C4-2B (cell line): ENCODE data around the gene SLC16A8.
"Not testable (repeated sequence)": the region's sequence is repeated elsewhere in the genome, so short reads cannot be mapped to it uniquely, and the experiment has no call there.

ENCODE experiments used
- H3K27ac ChIP-seq: fragments of 450-650 bp; 2 replicates; pipeline ENCODE4 v1.5.1; 2017
- ZFX ChIP-seq: fragments of 450-650 bp; IDR thresholded peaks from 2 replicates; pipeline ENCODE4 v1.6.1; 2017
- TF ChIP-seq, protein P1 (sequence below): fragments of 450-650 bp; conservative IDR thresholded peaks from 2 replicates; pipeline ENCODE4 v1.5.1; 2017; ENCODE audit warnings: mild to moderate bottlenecking

The SLC16A8 gene

DNA sequence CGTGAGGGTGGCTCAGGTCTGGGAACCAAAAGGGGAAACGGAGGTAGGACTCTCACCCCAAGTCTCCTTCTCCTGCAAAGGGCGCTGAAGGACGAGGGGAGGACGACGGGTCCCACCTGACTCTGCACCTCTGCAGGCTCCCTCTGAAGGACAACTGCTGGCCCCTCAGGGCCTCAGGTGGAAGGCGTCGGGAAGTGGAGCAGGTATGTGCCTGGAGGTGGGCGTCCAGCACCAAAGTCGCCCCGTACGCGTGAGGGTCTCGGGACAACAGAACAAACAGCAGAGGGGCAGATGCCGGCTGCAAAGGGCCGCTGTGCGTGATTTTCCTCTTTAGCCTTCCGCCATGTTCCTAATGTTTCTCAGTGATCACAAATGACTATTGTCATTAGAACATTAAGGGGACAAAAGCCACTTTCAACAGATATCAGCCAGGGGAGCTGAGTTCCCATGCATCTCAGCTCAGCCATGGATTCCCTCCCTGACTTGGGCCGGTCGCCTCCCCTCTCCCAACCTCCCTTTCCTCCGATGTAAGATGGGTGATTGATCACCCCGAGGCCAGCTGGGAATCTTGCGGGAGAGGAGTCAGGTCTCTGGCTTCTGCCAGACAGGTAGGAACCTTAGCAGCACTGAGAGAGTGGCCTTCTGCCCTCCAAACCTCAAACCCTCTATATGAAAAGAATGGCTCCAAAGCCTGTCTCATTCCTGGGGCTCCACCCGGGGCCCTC is 836 bp downstream of the SLC16A8 start:
- TF ChIP-seq ZFX, result no peak
- TF ChIP-seq, protein P1, sequence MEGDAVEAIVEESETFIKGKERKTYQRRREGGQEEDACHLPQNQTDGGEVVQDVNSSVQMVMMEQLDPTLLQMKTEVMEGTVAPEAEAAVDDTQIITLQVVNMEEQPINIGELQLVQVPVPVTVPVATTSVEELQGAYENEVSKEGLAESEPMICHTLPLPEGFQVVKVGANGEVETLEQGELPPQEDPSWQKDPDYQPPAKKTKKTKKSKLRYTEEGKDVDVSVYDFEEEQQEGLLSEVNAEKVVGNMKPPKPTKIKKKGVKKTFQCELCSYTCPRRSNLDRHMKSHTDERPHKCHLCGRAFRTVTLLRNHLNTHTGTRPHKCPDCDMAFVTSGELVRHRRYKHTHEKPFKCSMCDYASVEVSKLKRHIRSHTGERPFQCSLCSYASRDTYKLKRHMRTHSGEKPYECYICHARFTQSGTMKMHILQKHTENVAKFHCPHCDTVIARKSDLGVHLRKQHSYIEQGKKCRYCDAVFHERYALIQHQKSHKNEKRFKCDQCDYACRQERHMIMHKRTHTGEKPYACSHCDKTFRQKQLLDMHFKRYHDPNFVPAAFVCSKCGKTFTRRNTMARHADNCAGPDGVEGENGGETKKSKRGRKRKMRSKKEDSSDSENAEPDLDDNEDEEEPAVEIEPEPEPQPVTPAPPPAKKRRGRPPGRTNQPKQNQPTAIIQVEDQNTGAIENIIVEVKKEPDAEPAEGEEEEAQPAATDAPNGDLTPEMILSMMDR, result no peak
- H3K27ac ChIP-seq, result no peak overlapping the region

DNA sequence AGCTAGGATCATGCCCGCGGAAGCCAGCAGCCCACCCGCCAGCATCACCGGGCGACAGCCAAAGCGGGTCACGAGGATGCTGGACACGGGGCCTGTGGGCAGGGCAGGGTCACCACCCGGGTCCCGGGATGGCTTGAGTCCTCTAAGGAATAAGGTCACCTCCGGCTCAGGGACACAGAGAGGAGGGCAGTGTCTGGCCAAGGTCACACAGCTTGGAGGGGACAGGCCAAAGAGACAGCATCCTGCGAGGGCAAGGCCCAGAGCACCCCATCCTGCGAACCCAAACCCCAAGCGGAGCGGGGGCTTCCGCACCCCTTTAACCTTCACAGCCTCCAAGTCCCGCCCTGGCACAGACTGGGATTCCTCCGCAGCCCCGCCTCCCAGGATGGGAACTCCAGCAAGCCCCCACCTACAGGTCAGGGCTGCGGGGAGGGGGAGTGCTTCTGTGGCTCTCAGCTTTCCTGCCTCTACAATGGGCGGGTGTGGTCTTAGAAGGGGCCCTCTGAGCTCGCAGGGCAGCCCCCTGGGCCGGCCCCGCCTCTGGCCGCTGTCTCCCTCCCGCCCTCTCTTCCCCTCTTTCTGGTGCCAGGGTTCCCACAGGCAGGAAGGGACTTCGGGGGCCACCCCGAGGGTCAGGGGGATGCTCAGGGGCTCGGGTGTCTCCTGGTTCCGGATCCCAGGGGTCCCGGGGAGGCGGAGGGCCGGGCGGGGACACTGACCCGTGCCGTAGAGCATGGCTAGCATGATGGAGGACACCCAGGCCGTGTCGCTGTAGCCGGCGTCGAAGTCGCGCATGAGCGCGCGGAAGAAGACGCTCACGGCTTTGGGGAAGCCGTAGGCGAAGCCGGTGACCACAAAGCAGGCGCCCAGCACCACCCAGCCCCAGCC is 1.8 kb downstream of the SLC16A8 start:
- no peak overlapping the region for H3K27ac ChIP-seq
- TF ChIP-seq ZFX, result no peak
- TF ChIP-seq, protein P1, result no peak

DNA sequence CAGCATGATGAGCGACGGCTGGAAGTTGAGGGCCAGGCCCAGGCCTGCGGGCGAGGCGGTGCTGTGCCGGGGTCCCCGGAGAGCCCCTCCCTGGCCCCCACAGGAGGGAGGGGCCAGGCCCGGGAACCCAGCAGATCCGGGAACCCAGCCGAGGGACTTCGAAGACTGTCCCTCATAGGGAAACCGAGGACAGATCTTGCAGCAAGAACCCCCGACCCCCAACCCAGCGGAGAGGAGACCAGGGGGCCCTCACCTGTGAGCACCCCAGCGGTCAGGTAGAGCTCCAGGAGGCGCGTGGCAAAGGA is 2.4 kb downstream of the SLC16A8 start:
- no peak overlapping the region for H3K27ac ChIP-seq
- no peak for TF ChIP-seq ZFX
- TF ChIP-seq, protein P1, result no peak

DNA sequence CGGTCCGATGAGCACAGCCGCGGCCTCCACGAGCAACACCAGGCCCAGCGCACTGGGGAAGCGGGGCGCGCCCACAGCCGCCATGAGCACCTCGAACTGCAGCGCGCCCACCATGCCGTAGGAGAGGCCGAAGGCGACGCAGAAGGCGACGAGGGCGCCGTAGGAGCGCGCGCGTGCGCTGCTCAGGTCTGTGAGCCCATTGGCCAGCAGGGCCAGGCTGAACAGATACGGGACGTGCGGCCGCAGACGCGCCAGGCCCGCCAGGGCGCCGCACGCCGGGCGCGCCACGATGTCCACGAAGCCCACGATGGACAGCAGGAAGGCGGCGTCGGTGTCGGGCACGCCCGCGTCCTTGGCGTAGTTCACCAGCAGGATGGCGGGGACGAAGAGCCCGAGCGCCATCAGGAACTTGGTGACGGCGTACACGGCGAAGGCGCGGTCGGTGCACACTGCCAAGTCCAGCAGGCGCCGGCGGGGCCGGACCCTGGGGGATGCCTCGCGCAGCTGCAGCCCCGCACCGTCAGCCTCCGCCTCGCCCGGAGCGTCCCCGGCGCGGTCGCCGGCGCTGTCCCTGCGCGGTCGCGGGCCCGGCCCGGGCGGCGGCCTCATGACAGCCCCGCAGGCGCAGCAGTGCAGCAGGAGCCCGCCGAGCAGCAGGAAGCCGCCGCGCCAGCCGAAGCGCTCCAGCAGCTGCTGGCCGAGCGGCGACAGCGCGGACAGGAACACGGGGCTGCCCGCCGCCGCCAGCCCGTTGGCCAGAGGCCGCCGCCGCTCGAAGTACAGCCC is 2.9 kb downstream of the SLC16A8 start:
- no peak overlapping the region for H3K27ac ChIP-seq
- no peak for TF ChIP-seq ZFX
- TF ChIP-seq, protein P1, result no peak

DNA sequence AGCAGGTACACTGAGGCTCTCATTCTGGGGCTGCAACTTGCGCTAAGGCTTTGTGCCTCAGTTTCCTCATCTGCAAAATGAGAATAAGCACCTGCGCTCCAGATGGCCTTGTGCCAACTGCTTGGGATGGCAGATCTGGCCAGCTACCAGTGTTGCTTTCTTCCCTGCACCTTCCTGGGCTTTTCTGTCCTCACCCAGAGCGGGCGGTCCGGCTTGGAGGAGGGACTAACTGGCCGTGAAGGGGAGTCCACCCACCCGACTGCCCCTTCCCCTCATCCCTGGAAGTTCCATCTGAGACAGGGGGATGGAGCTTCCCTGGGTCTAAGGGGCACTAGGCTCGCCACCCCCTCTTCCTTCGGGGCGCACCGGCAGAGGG is 3.5 kb downstream of the SLC16A8 start:
- H3K27ac ChIP-seq, result no peak overlapping the region
- TF ChIP-seq, protein P1, result no peak
- no peak for TF ChIP-seq ZFX

DNA sequence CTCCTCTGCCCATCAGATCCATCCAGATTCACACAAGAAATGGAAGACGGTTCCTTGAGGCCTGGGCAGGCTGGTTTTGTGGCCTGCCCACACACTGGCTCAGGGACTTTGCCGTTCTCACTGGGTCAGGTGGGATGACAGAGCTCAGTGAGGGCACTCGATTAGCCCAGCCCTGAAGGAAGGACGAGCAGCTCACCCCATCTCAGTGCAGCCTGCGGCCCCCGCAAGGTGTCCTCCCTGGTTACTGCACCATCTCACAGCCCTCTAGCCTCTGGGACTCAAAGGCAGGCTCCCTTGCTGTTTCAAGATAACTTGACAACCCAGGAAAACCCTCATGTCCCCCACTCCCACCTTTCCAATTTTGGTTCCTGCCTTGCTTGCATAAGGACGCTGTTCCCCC is 4.2 kb downstream of the SLC16A8 start:
- no peak overlapping the region for H3K27ac ChIP-seq
- TF ChIP-seq ZFX, result no peak
- TF ChIP-seq, protein P1, result no peak

DNA sequence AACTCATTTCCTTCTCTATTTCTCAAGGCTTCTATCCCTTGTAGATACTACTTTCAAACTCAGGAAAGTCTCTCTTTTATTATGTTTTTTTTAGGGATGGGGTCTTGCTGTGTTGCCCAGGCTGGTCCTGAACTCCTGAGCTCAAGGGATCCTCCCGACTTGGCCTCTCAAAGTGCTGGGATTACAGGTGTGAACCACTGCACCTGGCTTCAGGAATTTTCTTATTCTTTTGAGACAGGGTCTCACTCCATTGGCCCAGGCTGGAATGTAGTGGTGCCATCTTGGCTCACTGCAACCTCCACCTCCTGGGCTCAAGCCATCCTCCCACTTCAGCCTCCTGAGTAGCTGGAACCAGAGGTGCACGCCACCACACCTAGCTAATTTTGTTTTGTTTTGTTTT is 4.8 kb downstream of the SLC16A8 start:
- not testable (repeated sequence) for H3K27ac ChIP-seq
